ENCODE results near the gene ADAMTS2. TPM values are rescaled to one million over a fixed set of nuclear protein-coding genes. Genes with fewer than 3 reads are reported as not detected.

Gene ADAMTS2
- total RNA-seq, 1 donor from 2014 or later: 18.8 TPM

DNA sequence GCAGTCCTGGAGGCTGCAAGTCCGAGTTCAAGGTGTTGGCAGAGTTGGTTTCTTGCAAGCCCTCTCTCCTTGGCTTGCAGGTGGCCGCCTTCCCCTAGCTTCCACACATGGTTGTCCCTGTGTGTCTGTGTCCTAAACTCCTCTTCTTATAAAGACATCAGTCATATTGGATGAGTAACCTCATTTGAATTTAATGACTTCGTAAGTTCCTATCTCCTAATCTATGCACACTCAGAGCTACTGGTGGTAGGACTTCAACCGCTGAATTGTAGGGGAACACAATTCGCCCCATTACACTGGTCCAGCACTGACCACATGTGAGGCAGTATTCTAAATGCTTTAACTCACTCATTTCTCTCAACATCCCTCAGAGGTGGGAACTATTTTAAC is 25.9 kb upstream of the ADAMTS2 start:
- no peaks in the 10 kb centered on the region for H3K36me3 ChIP-seq (ENCODE audit: insufficient read depth, low read length)
- no peaks in the 10 kb centered on the region for H3K9me3 ChIP-seq (ENCODE audit: insufficient read depth, low read depth, low read length)
- DNase-seq (ENCODE audit: low read depth) (no peak), FAIRE-seq (no peak)
- Mint-ChIP-seq H3K27me3 (ENCODE audit: low read depth, unreplicated experiment) (peaks cover 20% of the 10 kb centered on the region), H3K4me1 (ENCODE audit: low read depth, unreplicated experiment) (peaks cover 3% of the 10 kb centered on the region), H3K27ac (ENCODE audit: unreplicated experiment) (no peak overlapping the region), H3K4me3 (ENCODE audit: unreplicated experiment) (no peak overlapping the region), H3K36me3 (ENCODE audit: low read depth, unreplicated experiment) (peaks cover 7% of the 10 kb centered on the region), H3K9me3 (ENCODE audit: unreplicated experiment) (peaks cover 6% of the 10 kb centered on the region)
- H2AFZ ChIP-seq (ENCODE audit: low read depth, low read length): no peak overlapping the region
- H4K20me1 ChIP-seq (ENCODE audit: insufficient read depth, low read length): no peaks in the 10 kb centered on the region
- no peaks in the 10 kb centered on the region for H3K4me1 ChIP-seq (ENCODE audit: insufficient read depth, low read length)
- no peaks in the 10 kb centered on the region for H3K79me2 ChIP-seq (ENCODE audit: insufficient read depth, low read length)
- TF ChIP-seq, protein P1, sequence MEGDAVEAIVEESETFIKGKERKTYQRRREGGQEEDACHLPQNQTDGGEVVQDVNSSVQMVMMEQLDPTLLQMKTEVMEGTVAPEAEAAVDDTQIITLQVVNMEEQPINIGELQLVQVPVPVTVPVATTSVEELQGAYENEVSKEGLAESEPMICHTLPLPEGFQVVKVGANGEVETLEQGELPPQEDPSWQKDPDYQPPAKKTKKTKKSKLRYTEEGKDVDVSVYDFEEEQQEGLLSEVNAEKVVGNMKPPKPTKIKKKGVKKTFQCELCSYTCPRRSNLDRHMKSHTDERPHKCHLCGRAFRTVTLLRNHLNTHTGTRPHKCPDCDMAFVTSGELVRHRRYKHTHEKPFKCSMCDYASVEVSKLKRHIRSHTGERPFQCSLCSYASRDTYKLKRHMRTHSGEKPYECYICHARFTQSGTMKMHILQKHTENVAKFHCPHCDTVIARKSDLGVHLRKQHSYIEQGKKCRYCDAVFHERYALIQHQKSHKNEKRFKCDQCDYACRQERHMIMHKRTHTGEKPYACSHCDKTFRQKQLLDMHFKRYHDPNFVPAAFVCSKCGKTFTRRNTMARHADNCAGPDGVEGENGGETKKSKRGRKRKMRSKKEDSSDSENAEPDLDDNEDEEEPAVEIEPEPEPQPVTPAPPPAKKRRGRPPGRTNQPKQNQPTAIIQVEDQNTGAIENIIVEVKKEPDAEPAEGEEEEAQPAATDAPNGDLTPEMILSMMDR (IDR thresholded peaks at IDR 0.05; ENCODE audit: insufficient read depth, low read depth, low read length): no peak
- TF ChIP-seq EZH2 (IDR thresholded peaks at IDR 0.05; ENCODE audit: insufficient read depth, low read length): no peak
- no peak overlapping the region for H3K9ac ChIP-seq (ENCODE audit: low read length)
- H3K4me3 ChIP-seq (ENCODE audit: insufficient read depth, low read depth, low read length): no peak overlapping the region
- no peak overlapping the region for H3K27ac ChIP-seq (ENCODE audit: low read depth, low read length)
- H3K4me2 ChIP-seq (ENCODE audit: low read length): no peak overlapping the region
- H3K27me3 ChIP-seq (ENCODE audit: insufficient read depth, low read length): no peaks in the 10 kb centered on the region

DNA sequence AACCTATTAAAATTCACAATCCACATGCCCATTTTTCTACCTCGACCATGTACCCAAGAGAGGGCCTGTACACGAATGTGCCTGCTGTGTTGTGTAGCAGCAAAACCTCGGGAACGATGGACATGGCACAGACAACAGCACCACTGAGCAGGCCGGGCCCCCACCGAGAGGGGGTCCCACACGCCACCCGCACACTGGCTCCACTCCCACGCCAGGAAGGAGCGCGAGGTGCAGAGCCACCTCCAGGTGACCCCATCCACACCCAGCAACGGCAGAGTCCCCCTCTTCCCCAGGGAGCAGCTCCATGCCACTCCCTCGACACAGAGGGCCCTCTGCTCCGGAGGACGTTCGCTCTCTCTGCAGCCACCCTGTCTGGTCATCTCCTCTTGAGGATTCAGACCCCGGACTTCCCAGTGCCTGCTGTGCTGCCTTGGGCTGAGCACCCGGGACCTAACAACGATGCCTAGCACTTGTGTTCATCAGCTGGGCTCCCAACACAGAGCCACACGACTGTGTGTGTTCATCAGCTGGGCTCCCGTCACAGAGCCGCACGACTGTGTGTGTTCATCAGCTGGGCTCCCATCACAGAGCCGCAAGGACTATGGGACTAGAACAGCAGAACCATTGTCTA is 25.3 kb upstream of the ADAMTS2 start:
- TF ChIP-seq, protein P1 (IDR thresholded peaks at IDR 0.05; ENCODE audit: insufficient read depth, low read depth, low read length): no peak
- TF ChIP-seq EZH2 (IDR thresholded peaks at IDR 0.05; ENCODE audit: insufficient read depth, low read length): no peak
- Mint-ChIP-seq H3K27me3 (ENCODE audit: low read depth, unreplicated experiment) (peaks cover 24% of the 10 kb centered on the region), H3K27ac (ENCODE audit: unreplicated experiment) (no peak overlapping the region), H3K4me3 (ENCODE audit: unreplicated experiment) (no peak overlapping the region), H3K9me3 (ENCODE audit: unreplicated experiment) (peaks cover 6% of the 10 kb centered on the region), H3K36me3 (ENCODE audit: low read depth, unreplicated experiment) (peaks cover 7% of the 10 kb centered on the region), H3K4me1 (ENCODE audit: low read depth, unreplicated experiment) (peaks cover 3% of the 10 kb centered on the region)
- Histone ChIP-seq H3K27me3 (ENCODE audit: insufficient read depth, low read length) (no peaks in the 10 kb centered on the region), H3K27ac (ENCODE audit: low read depth, low read length) (no peak overlapping the region), H3K79me2 (ENCODE audit: insufficient read depth, low read length) (no peaks in the 10 kb centered on the region), H3K4me1 (ENCODE audit: insufficient read depth, low read length) (no peaks in the 10 kb centered on the region), H3K9me3 (ENCODE audit: insufficient read depth, low read depth, low read length) (no peaks in the 10 kb centered on the region), H3K9ac (ENCODE audit: low read length) (no peak overlapping the region), H3K36me3 (ENCODE audit: insufficient read depth, low read length) (no peaks in the 10 kb centered on the region), H3K4me2 (ENCODE audit: low read length) (no peak overlapping the region), H2AFZ (ENCODE audit: low read depth, low read length) (no peak overlapping the region), H3K4me3 (ENCODE audit: insufficient read depth, low read depth, low read length) (no peak overlapping the region), H4K20me1 (ENCODE audit: insufficient read depth, low read length) (no peaks in the 10 kb centered on the region)
- DNase-seq (ENCODE audit: low read depth): no peak
- no peak for FAIRE-seq

DNA sequence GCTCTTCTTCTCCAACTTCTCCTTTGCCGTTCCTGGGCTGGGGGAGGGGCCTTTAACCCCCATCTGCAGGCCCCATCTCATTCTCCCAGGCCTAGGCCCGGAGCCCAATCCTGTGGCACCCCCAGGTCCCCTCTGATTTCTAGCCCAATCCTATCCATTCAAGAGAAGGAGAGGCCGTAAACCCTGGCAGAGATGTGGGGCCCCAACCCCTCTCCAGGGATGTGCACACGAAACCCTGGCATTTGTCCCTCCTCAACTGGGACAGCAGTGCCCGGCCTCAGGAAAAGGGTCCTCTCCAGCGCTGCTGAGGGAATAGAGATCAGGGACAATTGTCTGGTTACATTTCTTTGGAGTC is 24.2 kb upstream of the ADAMTS2 start:
- no peak overlapping the region for H3K4me3 ChIP-seq (ENCODE audit: insufficient read depth, low read depth, low read length)
- Mint-ChIP-seq H3K36me3 (ENCODE audit: low read depth, unreplicated experiment) (peaks cover 3% of the 10 kb centered on the region), H3K4me3 (ENCODE audit: unreplicated experiment) (no peak overlapping the region), H3K27me3 (ENCODE audit: low read depth, unreplicated experiment) (peaks cover 21% of the 10 kb centered on the region), H3K9me3 (ENCODE audit: unreplicated experiment) (peaks cover 4% of the 10 kb centered on the region), H3K27ac (ENCODE audit: unreplicated experiment) (no peak overlapping the region), H3K4me1 (ENCODE audit: low read depth, unreplicated experiment) (peaks cover 3% of the 10 kb centered on the region)
- no peak overlapping the region for H3K9ac ChIP-seq (ENCODE audit: low read length)
- H3K9me3 ChIP-seq (ENCODE audit: insufficient read depth, low read depth, low read length): no peaks in the 10 kb centered on the region
- no peaks in the 10 kb centered on the region for H3K4me1 ChIP-seq (ENCODE audit: insufficient read depth, low read length)
- no peak overlapping the region for H3K4me2 ChIP-seq (ENCODE audit: low read length)
- DNase-seq (ENCODE audit: low read depth) (no peak), FAIRE-seq (no peak)
- H2AFZ ChIP-seq (ENCODE audit: low read depth, low read length): no peak overlapping the region
- H4K20me1 ChIP-seq (ENCODE audit: insufficient read depth, low read length): no peaks in the 10 kb centered on the region
- no peak for TF ChIP-seq EZH2 (IDR thresholded peaks at IDR 0.05; ENCODE audit: insufficient read depth, low read length)
- TF ChIP-seq, protein P1 (IDR thresholded peaks at IDR 0.05; ENCODE audit: insufficient read depth, low read depth, low read length): no peak
- no peaks in the 10 kb centered on the region for H3K79me2 ChIP-seq (ENCODE audit: insufficient read depth, low read length)
- no peak overlapping the region for H3K27ac ChIP-seq (ENCODE audit: low read depth, low read length)
- no peaks in the 10 kb centered on the region for H3K36me3 ChIP-seq (ENCODE audit: insufficient read depth, low read length)
- no peaks in the 10 kb centered on the region for H3K27me3 ChIP-seq (ENCODE audit: insufficient read depth, low read length)

Data from astrocyte (in vitro differentiated cells and primary cell).